A673 (cell line): ENCODE results near the gene GSG1L2. TPM values are rescaled to one million over a fixed set of nuclear protein-coding genes. Genes with fewer than 3 reads are reported as not detected.

ENCODE experiments used
- BruUV-seq: library from RNA; stranded (reverse); fragments of 400-500 nt; replicated peaks from 2 replicates; lab custom pipeline; 2021; lab: Mats Ljungman, UMichigan
- CTCF ChIA-PET: fragments of 300-600 bp; sonication (Branson Sonifier 250); formaldehyde crosslinking; loops from one replicate; lab custom pipeline; 2022; ENCODE audit warnings: antibody characterized with exemption; lab: Charles Lee
- POLR2A ChIA-PET: fragments of 300-600 bp; sonication (Branson Sonifier 250); formaldehyde crosslinking; loops from one replicate; lab custom pipeline; 2022; ENCODE audit warnings: antibody characterized with exemption; ENCODE audit not compliant: low non-redundant PET; lab: Charles Lee
- DNase-seq: peaks from one replicate; pipeline ENCODE4 v3.0.0-alpha.2; 2015; ENCODE audit warnings: low spot score
- H3K27ac ChIP-seq: fragments of 200-600 bp; sonication (generic); 2 replicates; pipeline ENCODE4 v1.5.1; 2016; ENCODE audit warnings: mixed run types, low read depth, mild to moderate bottlenecking, mixed read lengths, antibody characterized with exemption, low read length; ENCODE audit not compliant: poor library complexity, severe bottlenecking
- H3K27me3 ChIP-seq: fragments of 200-600 bp; sonication (generic); replicated peaks from 2 replicates; pipeline ENCODE4 v1.6.1; 2017; ENCODE audit warnings: mixed run types, low read depth, mild to moderate bottlenecking, mixed read lengths, antibody characterized with exemption, low read length; ENCODE audit not compliant: insufficient read depth, poor library complexity
- H3K36me3 ChIP-seq: fragments of 200-600 bp; sonication (generic); 2 replicates; pipeline ENCODE4 v1.6.1; 2016; ENCODE audit warnings: mixed run types, mild to moderate bottlenecking, mixed read lengths, antibody characterized with exemption, low read length; ENCODE audit not compliant: insufficient read depth, poor library complexity, severe bottlenecking
- H3K4me1 ChIP-seq: fragments of 200-600 bp; sonication (generic); 2 replicates; pipeline ENCODE4 v1.6.1; 2017; ENCODE audit warnings: mixed run types, mild to moderate bottlenecking, mixed read lengths, antibody characterized with exemption, low read length; ENCODE audit not compliant: insufficient read depth, poor library complexity, severe bottlenecking
- H3K4me3 ChIP-seq: fragments of 200-600 bp; sonication (generic); 2 replicates; pipeline ENCODE4 v1.5.1; 2016; ENCODE audit warnings: low read depth, mixed run types, mild to moderate bottlenecking, mixed read lengths, low read length; ENCODE audit not compliant: poor library complexity, severe bottlenecking
- H3K9me3 ChIP-seq: fragments of 200-600 bp; sonication (generic); 2 replicates; pipeline ENCODE4 v1.6.1; 2016; ENCODE audit warnings: mixed run types, low read depth, mild to moderate bottlenecking, mixed read lengths, antibody characterized with exemption, low read length; ENCODE audit not compliant: poor library complexity, severe bottlenecking
- EZH2 ChIP-seq: fragments of 200-600 bp; sonication (generic); IDR thresholded peaks from 2 replicates; pipeline ENCODE4 v1.6.1; 2017; ENCODE audit warnings: borderline replicate concordance, low read depth, mild to moderate bottlenecking, mixed read lengths, antibody characterized with exemption, low read length; ENCODE audit not compliant: poor library complexity, severe bottlenecking
- intact Hi-C: fragments of 100-400 bp; cut with micrococcal nuclease; formaldehyde crosslinking; loops from one replicate; pipeline ENCODE4 v1.10.0; 2022; ENCODE audit not compliant: unreplicated experiment
- total RNA-seq: library from RNA; stranded (reverse); gene quantifications from 2 replicates; pipeline ENCODE4 v1.2.3, GENCODE V29; 2021
- TF ChIP-seq, protein P1 (sequence below): fragments of 300-800, 200-600 bp; sonication (generic); conservative IDR thresholded peaks from 2 replicates; pipeline ENCODE4 v1.5.1; 2017; ENCODE audit warnings: low read depth, mild to moderate bottlenecking, antibody characterized with exemption, low read length, moderate library complexity, mixed read lengths

The GSG1L2 gene
- total RNA-seq, 1 experiment from 2014 or later, result not detected

DNA sequence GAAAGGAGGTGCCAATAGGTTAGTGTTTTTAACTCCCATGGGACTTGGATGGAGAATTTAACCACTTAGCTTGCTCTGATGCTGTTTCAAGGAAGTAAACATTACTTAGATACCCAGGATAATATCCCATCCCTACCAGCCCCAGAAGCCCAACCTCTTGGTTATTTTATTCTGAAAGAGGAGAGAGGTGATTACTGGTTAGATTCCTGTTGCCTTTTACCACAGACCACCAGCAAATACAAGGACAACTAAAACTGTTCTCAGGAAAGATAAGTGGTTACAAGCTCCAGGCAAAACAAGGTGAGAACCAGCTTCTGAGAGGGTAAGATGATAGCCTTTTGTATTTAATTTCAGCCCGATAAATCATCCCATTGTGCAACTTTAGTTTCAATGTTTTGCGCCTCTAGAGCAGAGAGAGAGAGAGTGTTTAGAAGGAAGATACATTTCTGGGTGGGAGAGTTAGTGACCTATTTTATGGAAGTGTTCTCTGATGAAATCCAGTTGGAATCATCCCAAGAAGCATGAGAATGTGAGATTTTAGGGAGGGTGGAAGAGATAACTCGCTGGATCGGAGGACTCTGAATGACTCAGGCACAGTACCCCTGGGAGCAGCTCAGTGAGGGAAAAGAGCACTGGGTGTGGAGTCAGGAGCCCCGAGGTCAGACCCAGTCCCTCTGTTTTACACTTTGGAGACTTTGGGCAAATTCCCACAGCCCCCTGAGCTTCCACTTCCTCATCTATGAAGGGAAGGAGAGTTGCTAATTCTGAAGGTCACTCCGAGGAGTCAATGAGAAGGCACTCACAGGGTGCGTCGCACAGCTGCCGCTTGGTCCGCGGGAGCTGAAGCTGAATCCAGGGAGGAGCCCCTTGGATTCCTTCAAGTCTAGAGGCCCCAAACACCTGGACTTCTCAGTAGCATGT lies 15.9 kb upstream of the GSG1L2 start:
- intact Hi-C loops, result no loop called here
- no TSS peak for BruUV-seq
- H3K9me3 ChIP-seq, result no peaks in the 10 kb centered on the region
- DNase-seq, result no peak
- TF ChIP-seq, protein P1, sequence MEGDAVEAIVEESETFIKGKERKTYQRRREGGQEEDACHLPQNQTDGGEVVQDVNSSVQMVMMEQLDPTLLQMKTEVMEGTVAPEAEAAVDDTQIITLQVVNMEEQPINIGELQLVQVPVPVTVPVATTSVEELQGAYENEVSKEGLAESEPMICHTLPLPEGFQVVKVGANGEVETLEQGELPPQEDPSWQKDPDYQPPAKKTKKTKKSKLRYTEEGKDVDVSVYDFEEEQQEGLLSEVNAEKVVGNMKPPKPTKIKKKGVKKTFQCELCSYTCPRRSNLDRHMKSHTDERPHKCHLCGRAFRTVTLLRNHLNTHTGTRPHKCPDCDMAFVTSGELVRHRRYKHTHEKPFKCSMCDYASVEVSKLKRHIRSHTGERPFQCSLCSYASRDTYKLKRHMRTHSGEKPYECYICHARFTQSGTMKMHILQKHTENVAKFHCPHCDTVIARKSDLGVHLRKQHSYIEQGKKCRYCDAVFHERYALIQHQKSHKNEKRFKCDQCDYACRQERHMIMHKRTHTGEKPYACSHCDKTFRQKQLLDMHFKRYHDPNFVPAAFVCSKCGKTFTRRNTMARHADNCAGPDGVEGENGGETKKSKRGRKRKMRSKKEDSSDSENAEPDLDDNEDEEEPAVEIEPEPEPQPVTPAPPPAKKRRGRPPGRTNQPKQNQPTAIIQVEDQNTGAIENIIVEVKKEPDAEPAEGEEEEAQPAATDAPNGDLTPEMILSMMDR, result no peak
- no peak for TF ChIP-seq EZH2
- H3K4me3 ChIP-seq, result no peak overlapping the region
- POLR2A ChIA-PET, result no interaction called here
- CTCF ChIA-PET, result interaction anchor here (0.6 kb wide), 1 partner anchor 93 kb away, joined by 3 read pairs; no protein-coding TSS in a partner anchor
- H3K36me3 ChIP-seq, result no peaks in the 10 kb centered on the region
- no peak overlapping the region for H3K27ac ChIP-seq
- H3K4me1 ChIP-seq, result no peaks in the 10 kb centered on the region
- H3K27me3 ChIP-seq, result peaks cover 16% of the 10 kb centered on the region

DNA sequence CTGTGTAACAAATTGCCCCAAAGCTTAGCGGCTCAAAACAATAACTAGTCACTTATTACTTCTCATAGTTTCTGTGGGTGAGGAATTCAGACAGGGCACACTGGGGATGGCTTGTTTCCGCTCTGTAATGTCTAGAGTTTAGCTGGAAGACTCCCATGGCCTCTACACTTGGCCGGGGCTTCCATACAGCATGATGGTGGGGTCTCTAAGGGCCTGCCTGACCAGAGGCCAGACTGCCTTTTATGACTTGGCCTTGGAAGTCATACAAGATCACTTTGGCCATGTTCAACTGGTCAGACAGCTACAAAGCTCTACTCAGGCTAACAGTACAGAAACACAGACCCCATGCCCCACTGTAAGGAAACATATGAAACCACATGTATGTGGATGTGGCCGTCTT lies 12.0 kb upstream of the GSG1L2 start:
- intact Hi-C loops, result no loop called here
- no peak overlapping the region for H3K27ac ChIP-seq
- BruUV-seq, result no TSS peak
- peaks cover 20% of the 10 kb centered on the region for H3K27me3 ChIP-seq
- no peaks in the 10 kb centered on the region for H3K4me1 ChIP-seq
- POLR2A ChIA-PET, result no interaction called here
- no peaks in the 10 kb centered on the region for H3K36me3 ChIP-seq
- H3K9me3 ChIP-seq, result no peaks in the 10 kb centered on the region
- no peak overlapping the region for H3K4me3 ChIP-seq
- TF ChIP-seq, protein P1, result no peak
- TF ChIP-seq EZH2, result no peak
- CTCF ChIA-PET, result no interaction called here
- no peak for DNase-seq

DNA sequence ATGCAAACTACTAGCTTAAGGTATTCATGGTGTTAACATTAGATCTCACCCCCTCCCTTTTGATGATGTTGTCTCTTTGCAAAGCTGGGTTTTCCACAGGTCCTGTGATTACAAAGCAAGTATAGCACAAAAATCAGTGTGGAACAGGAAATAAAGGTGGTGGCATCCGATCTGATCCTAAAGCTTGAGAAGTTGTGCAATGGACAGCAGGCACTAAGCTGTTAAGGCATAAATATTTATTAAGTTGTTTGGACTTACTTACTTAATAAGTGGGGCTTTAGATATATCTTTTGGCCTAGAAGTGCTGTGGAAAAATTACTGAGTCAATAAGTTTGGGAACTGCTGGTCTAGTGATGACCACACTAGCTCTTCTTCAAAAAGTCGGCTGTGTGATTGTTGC lies 8.8 kb upstream of the GSG1L2 start:
- ChIA-PET POLR2A (no interaction called here), CTCF (interaction anchor here (0.5 kb wide), 1 partner anchor 834 kb away, joined by 6 read pairs; no protein-coding TSS in a partner anchor)
- intact Hi-C loops, result no loop called here

More for the DNA sequence above, 8.8 kb upstream of the GSG1L2 start:
- Histone ChIP-seq H3K36me3 (no peaks in the 10 kb centered on the region), H3K4me1 (no peaks in the 10 kb centered on the region), H3K27me3 (peaks cover 6% of the 10 kb centered on the region), H3K9me3 (no peaks in the 10 kb centered on the region), H3K4me3 (no peak overlapping the region), H3K27ac (no peak overlapping the region)
- TF ChIP-seq EZH2, result no peak
- TF ChIP-seq, protein P1, result no peak
- DNase-seq, result no peak
- no TSS peak for BruUV-seq
